Panc1 (cell line): ENCODE results near the gene ATP11A. TPM values are rescaled to one million over a fixed set of nuclear protein-coding genes. Genes with fewer than 3 reads are reported as not detected.

Source experiments
- ATAC-seq: fragments of 200-7000 bp; cut with Tn5 transposase; 2 replicates; pipeline ENCODE4 v1.9.1; 2020; ENCODE audit warnings: mild to moderate bottlenecking, moderate library complexity
- BruUV-seq: library from RNA; stranded (reverse); fragments of 400-500 nt; replicated peaks from 2 replicates; lab custom pipeline; 2021; lab: Mats Ljungman, UMichigan
- CTCF ChIA-PET: fragments of 300-600 bp; sonication (Branson Sonifier 250); formaldehyde crosslinking; loops from one replicate; lab custom pipeline; 2022; ENCODE audit warnings: antibody characterized with exemption; lab: Charles Lee
- POLR2A ChIA-PET: fragments of 300-600 bp; sonication (Branson Sonifier 250); formaldehyde crosslinking; loops from one replicate; lab custom pipeline; 2022; ENCODE audit warnings: antibody characterized with exemption; lab: Charles Lee
- DNase-seq: peaks from one replicate; pipeline ENCODE4 v3.0.0-alpha.2; 2010; ENCODE audit warnings: low read depth, low spot score
- H3K27ac ChIP-seq: 2 replicates; pipeline ENCODE4 v1.5.1; 2011; ENCODE audit warnings: mild to moderate bottlenecking, low read length, inconsistent platforms
- H3K27me3 ChIP-seq: fragments of 200-500 bp; sonication (Bioruptor generic); 2 replicates; pipeline ENCODE4 v1.6.0; 2014; ENCODE audit warnings: low read length, inconsistent platforms; ENCODE audit not compliant: control insufficient read depth, insufficient read depth
- H3K36me3 ChIP-seq: fragments of 200-500 bp; sonication (Bioruptor generic); 2 replicates; pipeline ENCODE4 v1.5.1; 2014; ENCODE audit warnings: inconsistent platforms, mild to moderate bottlenecking, low read length, moderate library complexity; ENCODE audit not compliant: control insufficient read depth, insufficient read depth
- H3K4me1 ChIP-seq: 2 replicates; pipeline ENCODE4 v1.5.1; 2011; ENCODE audit warnings: inconsistent platforms, mild to moderate bottlenecking, low read length, moderate library complexity; ENCODE audit not compliant: control insufficient read depth, insufficient read depth
- H3K4me3 ChIP-seq, 2 experiments: 2 replicates each; pipeline ENCODE4 v1.5.1; 2011 to 2012; ENCODE audit warnings: low read depth in 2 of 2, low read length in 2 of 2, mild to moderate bottlenecking in 2 of 2, inconsistent platforms in 1 of 2, moderate library complexity in 1 of 2
- H3K9me3 ChIP-seq: fragments of 200-500 bp; sonication (Bioruptor generic); 2 replicates; pipeline ENCODE4 v1.5.1; 2014; ENCODE audit warnings: low read depth, mild to moderate bottlenecking, inconsistent platforms, low read length, moderate library complexity; ENCODE audit not compliant: control insufficient read depth, insufficient read depth
- POLR2AphosphoS5 ChIP-seq: IDR thresholded peaks from 2 replicates; pipeline ENCODE4 v1.6.1; 2012; ENCODE audit warnings: mild to moderate bottlenecking, low read depth, low read length, moderate library complexity
- SIN3A ChIP-seq: IDR thresholded peaks from 2 replicates; pipeline ENCODE4 v1.6.1; 2012; ENCODE audit warnings: low read depth, mild to moderate bottlenecking, low read length, moderate library complexity, borderline replicate concordance; ENCODE audit not compliant: insufficient read depth
- TCF7L2 ChIP-seq: IDR thresholded peaks from 2 replicates; pipeline ENCODE4 v1.6.1; 2011; ENCODE audit warnings: mild to moderate bottlenecking, low read depth, low read length, inconsistent platforms
- in situ Hi-C: cut with HindIII; loops from 2 replicates; pipeline ENCODE4 v1.10.0; 2016; ENCODE audit warnings: low sequenced_read_pairs, low pct_unique_long_range_greater_than_20kb
- intact Hi-C: fragments of 100-400 bp; cut with micrococcal nuclease; formaldehyde crosslinking; loops from one replicate; pipeline ENCODE4 v1.10.0; 2022; ENCODE audit not compliant: unreplicated experiment
- total RNA-seq: library from RNA; stranded (reverse); gene quantifications from one replicate; pipeline ENCODE4 v1.2.1, GENCODE V29; 2021; ENCODE audit not compliant: unreplicated experiment
- TF ChIP-seq, protein P1 (sequence below): fragments of 450-650 bp; IDR thresholded peaks from 2 replicates; pipeline ENCODE4 v1.5.1; 2017; ENCODE audit warnings: mild to moderate bottlenecking
- TF ChIP-seq, protein P2 (sequence below), 2 experiments: IDR thresholded peaks; 2 replicates each; pipeline ENCODE4 v1.6.1; 2011 to 2012; ENCODE audit warnings: low read depth in 2 of 2, control low read depth in 1 of 2, low read length in 1 of 2, mild to moderate bottlenecking in 1 of 2, moderate library complexity in 1 of 2; ENCODE audit not compliant: insufficient read depth in 1 of 2

ATP11A gene
- total RNA-seq, 1 experiment from 2014 or later, result 85.8 TPM

DNA sequence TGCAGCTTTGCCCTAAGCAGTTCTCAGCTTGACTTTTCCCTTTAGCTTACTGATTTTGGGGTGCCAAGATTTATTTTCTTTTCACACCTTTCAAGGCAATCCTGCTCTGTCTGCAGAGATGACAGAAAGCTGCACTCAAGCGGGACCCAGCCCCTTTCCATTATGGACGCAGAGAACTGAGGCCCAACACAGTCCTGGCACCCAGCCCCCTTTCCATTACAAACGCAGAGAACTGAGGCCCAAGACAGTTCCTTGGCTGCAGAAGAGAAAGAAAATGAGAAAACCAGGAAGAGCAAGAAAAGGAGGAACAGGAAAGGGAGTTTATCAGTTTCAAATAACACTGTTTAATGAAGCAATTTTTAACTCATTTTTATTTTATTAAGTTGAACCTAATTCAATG lies 36.8 kb upstream of the ATP11A start:
- DNase-seq (no peak), ATAC-seq (no peak)
- in situ Hi-C loops (no loop called here), intact Hi-C loops (no loop called here)
- Histone ChIP-seq H3K4me3 (no peak overlapping the region), H3K4me1 (no peaks in the 10 kb centered on the region), H3K9me3 (no peaks in the 10 kb centered on the region), H3K27me3 (no peaks in the 10 kb centered on the region), H3K27ac (no peak overlapping the region), H3K36me3 (no peaks in the 10 kb centered on the region)
- ChIA-PET CTCF (no interaction called here), POLR2A (no interaction called here)
- BruUV-seq, result no TSS peak
- no peak for TF ChIP-seq SIN3A
- TF ChIP-seq TCF7L2, result no peak
- no peak for TF ChIP-seq POLR2AphosphoS5
- TF ChIP-seq, protein P1, sequence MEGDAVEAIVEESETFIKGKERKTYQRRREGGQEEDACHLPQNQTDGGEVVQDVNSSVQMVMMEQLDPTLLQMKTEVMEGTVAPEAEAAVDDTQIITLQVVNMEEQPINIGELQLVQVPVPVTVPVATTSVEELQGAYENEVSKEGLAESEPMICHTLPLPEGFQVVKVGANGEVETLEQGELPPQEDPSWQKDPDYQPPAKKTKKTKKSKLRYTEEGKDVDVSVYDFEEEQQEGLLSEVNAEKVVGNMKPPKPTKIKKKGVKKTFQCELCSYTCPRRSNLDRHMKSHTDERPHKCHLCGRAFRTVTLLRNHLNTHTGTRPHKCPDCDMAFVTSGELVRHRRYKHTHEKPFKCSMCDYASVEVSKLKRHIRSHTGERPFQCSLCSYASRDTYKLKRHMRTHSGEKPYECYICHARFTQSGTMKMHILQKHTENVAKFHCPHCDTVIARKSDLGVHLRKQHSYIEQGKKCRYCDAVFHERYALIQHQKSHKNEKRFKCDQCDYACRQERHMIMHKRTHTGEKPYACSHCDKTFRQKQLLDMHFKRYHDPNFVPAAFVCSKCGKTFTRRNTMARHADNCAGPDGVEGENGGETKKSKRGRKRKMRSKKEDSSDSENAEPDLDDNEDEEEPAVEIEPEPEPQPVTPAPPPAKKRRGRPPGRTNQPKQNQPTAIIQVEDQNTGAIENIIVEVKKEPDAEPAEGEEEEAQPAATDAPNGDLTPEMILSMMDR, result no peak

DNA sequence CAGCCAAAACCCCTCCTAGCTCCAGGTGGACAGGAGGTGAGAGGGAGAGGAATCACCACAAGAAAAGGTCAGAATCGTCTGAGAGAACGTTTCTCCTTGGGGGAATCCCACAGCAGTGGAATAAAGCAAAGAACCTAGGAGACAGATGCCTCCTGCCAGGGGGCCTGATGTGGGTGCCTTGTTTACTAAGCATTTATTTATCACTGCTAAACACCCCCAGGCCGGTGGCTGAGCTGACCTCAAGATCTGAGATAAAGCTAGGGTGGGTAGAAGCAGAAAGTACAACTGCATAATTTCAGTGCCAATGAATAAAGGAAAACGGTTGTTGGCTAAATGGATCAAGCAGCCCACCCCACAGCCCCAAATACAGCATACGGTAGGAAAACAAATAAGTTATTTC lies 33.9 kb upstream of the ATP11A start:
- H3K4me3 ChIP-seq, result no peak overlapping the region
- in situ Hi-C loops, result no loop called here
- CTCF ChIA-PET, result no interaction called here
- POLR2A ChIA-PET, result no interaction called here
- H3K27me3 ChIP-seq, result no peaks in the 10 kb centered on the region
- intact Hi-C loops, result no loop called here
- DNase-seq (no peak), ATAC-seq (no peak)
- H3K4me1 ChIP-seq, result no peaks in the 10 kb centered on the region
- no peaks in the 10 kb centered on the region for H3K36me3 ChIP-seq
- no peaks in the 10 kb centered on the region for H3K9me3 ChIP-seq
- H3K27ac ChIP-seq, result no peak overlapping the region
- no TSS peak for BruUV-seq
- TF ChIP-seq, protein P2, sequence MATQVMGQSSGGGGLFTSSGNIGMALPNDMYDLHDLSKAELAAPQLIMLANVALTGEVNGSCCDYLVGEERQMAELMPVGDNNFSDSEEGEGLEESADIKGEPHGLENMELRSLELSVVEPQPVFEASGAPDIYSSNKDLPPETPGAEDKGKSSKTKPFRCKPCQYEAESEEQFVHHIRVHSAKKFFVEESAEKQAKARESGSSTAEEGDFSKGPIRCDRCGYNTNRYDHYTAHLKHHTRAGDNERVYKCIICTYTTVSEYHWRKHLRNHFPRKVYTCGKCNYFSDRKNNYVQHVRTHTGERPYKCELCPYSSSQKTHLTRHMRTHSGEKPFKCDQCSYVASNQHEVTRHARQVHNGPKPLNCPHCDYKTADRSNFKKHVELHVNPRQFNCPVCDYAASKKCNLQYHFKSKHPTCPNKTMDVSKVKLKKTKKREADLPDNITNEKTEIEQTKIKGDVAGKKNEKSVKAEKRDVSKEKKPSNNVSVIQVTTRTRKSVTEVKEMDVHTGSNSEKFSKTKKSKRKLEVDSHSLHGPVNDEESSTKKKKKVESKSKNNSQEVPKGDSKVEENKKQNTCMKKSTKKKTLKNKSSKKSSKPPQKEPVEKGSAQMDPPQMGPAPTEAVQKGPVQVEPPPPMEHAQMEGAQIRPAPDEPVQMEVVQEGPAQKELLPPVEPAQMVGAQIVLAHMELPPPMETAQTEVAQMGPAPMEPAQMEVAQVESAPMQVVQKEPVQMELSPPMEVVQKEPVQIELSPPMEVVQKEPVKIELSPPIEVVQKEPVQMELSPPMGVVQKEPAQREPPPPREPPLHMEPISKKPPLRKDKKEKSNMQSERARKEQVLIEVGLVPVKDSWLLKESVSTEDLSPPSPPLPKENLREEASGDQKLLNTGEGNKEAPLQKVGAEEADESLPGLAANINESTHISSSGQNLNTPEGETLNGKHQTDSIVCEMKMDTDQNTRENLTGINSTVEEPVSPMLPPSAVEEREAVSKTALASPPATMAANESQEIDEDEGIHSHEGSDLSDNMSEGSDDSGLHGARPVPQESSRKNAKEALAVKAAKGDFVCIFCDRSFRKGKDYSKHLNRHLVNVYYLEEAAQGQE (IDR thresholded peaks at IDR 0.05; ENCODE audit: insufficient read depth in 1 of 2, low read depth in 2 of 2, low read length in 1 of 2), result no peak
- TF ChIP-seq POLR2AphosphoS5, result no peak
- TF ChIP-seq TCF7L2, result no peak
- TF ChIP-seq, protein P1, result no peak
- no peak for TF ChIP-seq SIN3A
